Neural progenitor cell (in vitro differentiated cells): Measurements from ENCODE around the gene FAM216B.

Source experiments
- EZH2 ChIP-seq: fragments of 200-600 bp; sonication (generic); IDR thresholded peaks from 2 replicates; pipeline ENCODE4 v1.6.1; 2017; ENCODE audit warnings: antibody characterized with exemption, mild to moderate bottlenecking, moderate library complexity
- EZH2phosphoT487 ChIP-seq: fragments of 200-600 bp; sonication (generic); IDR thresholded peaks from 2 replicates; pipeline ENCODE4 v1.6.1; 2017; ENCODE audit warnings: antibody characterized with exemption
- TF ChIP-seq, protein P1 (sequence below): fragments of 200-600 bp; sonication (generic); IDR thresholded peaks from 2 replicates; pipeline ENCODE4 v1.5.1; 2017; ENCODE audit warnings: antibody characterized with exemption, mild to moderate bottlenecking

DNA sequence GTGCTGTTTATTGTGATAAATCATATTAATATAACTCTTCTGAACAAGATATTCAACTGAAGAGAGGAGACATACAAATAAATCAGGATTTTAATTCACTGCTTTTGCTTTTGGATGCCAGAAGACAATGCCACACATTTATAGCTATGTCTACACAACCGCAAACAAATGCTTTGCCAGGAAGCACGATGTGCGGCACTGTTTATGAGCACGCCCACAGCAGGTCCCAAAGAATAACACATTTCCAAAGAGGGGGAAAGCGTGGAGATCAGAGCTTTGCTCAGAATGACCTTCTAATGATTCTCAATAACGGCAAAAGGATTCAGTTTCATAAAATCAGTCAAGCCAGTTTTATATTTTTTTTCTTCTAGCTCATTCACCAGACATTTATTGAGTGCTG, 16.7 kb downstream of the FAM216B start:
- TF ChIP-seq, protein P1, sequence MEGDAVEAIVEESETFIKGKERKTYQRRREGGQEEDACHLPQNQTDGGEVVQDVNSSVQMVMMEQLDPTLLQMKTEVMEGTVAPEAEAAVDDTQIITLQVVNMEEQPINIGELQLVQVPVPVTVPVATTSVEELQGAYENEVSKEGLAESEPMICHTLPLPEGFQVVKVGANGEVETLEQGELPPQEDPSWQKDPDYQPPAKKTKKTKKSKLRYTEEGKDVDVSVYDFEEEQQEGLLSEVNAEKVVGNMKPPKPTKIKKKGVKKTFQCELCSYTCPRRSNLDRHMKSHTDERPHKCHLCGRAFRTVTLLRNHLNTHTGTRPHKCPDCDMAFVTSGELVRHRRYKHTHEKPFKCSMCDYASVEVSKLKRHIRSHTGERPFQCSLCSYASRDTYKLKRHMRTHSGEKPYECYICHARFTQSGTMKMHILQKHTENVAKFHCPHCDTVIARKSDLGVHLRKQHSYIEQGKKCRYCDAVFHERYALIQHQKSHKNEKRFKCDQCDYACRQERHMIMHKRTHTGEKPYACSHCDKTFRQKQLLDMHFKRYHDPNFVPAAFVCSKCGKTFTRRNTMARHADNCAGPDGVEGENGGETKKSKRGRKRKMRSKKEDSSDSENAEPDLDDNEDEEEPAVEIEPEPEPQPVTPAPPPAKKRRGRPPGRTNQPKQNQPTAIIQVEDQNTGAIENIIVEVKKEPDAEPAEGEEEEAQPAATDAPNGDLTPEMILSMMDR = no peak
- TF ChIP-seq EZH2 (no peak), EZH2phosphoT487 (no peak)
